IPS-15b (cell line): ENCODE data around the gene LAS1L.
"Not testable (repeated sequence)": the region's sequence is repeated elsewhere in the genome, so short reads cannot be mapped to it uniquely, and the experiment has no call there.

ENCODE experiments used
- H3K27me3 ChIP-seq: one replicate; pipeline ENCODE4 v1.6.1; 2013; ENCODE audit warnings: low read length; ENCODE audit not compliant: control insufficient read depth, insufficient read depth
- H3K36me3 ChIP-seq: one replicate; pipeline ENCODE4 v1.6.1; 2013; ENCODE audit warnings: low read length; ENCODE audit not compliant: control insufficient read depth, insufficient read depth
- H3K4me1 ChIP-seq: one replicate; pipeline ENCODE4 v1.6.1; 2013; ENCODE audit warnings: mild to moderate bottlenecking, low read length; ENCODE audit not compliant: control insufficient read depth, insufficient read depth
- H3K4me3 ChIP-seq: one replicate; pipeline ENCODE4 v1.5.1; 2013; ENCODE audit warnings: low read depth, low read length
- H3K9ac ChIP-seq: one replicate; pipeline ENCODE4 v1.6.1; 2013; ENCODE audit warnings: low read depth, mild to moderate bottlenecking, low read length
- H3K9me3 ChIP-seq: one replicate; pipeline ENCODE4 v1.6.1; 2013; ENCODE audit warnings: mild to moderate bottlenecking, low read length; ENCODE audit not compliant: control insufficient read depth, insufficient read depth

LAS1L gene

DNA sequence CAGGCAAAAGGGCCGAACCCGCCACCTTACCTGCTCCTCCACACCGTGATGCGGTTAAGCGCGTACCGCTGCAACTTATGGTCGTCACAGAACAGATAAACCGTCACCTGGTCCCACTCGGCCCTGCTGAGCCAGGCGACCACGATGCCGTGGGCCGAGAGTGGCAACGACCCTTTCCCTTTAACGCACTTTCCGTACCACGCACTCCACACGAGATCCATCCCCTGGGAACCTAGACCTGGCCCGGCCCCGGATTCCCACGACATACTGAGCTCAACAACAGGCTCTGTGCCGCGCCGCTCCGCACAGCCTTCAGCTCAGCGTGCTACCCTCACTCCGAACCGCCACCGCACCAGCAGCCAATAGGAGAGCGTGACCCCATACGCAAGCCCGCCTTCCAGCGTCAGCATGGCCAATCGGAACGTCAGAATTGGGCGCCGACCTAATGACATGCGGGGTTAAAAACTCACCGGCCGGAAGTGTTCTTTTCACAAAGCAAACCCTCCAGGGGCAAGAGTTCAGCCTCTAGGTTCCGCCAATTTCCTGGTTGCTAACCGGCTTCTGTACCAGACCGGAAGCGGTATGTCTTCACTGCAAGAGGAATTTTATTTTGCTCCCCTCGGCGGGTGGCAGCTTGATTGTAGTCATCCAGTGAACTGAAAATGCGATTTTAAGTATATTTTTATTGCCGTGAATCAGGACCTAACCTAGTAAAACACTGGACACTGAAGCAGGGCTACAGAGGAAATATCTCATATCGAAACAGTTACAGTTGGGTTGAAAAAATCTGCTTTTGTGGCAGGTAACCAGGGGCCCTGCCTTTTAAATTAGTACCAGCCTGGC lies at the start of gene LAS1L:
Gene LAS1L, minus strand, starts transcription at position 338 of the 843 bp plus-strand sequence. Its CDS starts 72 bp downstream, at position 266.
- no peaks in the 10 kb centered on the region for H3K9me3 ChIP-seq
- H3K36me3 ChIP-seq, result peaks cover 4% of the 10 kb centered on the region
- peak within 1 kb of the TSS; percentile 65 for H3K9ac ChIP-seq
- no peaks in the 10 kb centered on the region for H3K4me1 ChIP-seq
- no peaks in the 10 kb centered on the region for H3K27me3 ChIP-seq
- H3K4me3 ChIP-seq, result peak within 1 kb of the TSS; percentile 90

DNA sequence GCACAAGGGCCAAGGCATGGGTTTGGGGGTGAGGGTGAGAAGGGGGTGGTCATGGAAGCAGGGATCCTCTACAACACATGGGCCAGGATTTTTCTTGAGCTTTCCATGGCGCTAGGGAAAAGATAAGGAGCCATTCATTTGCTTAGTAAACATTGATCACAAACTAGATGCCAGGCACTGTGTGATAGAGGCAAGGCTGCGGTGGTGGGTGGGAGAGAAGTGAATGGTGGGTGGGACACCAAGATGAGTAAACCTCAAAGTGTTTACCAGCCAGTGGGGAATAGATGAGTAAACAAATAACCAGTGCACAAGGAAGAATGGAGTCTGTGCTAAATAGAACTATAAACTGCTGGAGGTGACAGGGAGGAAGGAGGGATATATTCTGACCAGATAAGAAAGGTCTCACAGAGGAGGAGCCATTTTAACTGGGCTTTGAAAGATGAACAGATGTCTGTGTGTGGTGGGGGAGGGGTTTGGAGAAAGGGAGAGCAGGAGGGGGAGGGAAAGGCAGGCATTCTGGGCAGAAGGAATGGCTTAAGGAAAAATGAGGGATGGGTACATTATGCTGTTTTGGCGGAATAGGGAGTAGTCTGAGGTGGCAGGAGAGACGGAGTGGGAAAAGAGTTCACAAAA lies 48.0 kb upstream of the LAS1L start:
- Histone ChIP-seq H3K9me3 (no peaks in the 10 kb centered on the region), H3K36me3 (no peaks in the 10 kb centered on the region), H3K4me1 (peaks cover 2% of the 10 kb centered on the region), H3K9ac (no peak overlapping the region), H3K27me3 (no peaks in the 10 kb centered on the region), H3K4me3 (no peak overlapping the region)

DNA sequence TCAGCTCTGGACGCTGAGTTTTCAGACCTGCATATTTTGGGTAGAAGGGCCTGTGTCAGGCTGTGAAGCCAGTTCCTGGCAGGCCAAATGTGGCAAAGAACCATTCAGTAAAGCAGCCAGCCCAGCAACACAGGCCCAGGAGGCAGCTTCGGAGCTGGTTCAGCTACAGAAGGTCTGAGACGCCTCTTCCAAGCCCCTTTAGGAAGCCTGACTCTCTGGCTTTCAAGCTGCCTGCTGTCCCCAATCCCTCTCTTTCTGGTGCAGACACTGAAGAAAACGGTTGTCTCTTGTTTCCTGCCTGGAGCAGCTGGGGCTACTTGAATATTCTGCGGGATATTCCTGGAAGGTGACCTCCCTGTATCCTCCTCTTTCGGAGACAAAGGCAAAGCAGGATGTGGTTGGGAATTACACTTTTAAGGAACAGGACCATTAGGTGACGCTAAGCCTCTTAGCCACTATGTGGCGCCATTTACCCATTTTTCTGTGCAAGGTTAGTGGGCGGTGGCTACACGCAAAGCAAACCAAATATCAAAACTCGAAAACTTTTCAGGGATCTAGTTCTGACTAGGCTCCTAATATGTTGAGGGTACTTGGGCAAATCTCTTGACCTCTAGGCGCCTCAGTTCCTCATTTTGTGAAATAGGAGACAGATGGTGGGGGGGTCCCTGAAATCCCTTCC lies 47.2 kb upstream of the LAS1L start:
- no peak overlapping the region for H3K9ac ChIP-seq
- H3K4me1 ChIP-seq, result peaks cover 2% of the 10 kb centered on the region
- no peaks in the 10 kb centered on the region for H3K27me3 ChIP-seq

DNA sequence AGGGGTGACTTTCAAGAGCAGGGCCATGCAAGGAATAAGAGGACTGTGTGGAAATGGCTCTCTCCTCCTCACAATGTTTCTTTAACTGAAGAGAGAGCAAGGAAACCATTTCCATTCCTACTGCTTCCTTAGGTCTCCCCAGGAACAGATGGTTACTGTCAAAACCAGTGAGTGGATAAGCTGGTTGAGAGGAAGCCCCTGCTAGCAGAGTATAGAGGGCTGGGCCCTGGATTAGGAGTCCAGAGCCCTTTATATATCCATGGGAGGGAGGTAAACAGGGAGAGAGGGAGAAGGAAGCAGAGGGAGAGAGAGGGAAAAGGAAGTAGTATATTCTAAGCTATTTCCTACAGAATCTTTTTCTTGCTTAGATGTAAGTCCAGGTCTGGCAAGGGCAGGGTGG lies 43.8 kb upstream of the LAS1L start:
- Histone ChIP-seq H3K4me1 (peaks cover 2% of the 10 kb centered on the region), H3K4me3 (no peak overlapping the region), H3K9ac (no peak overlapping the region), H3K27me3 (no peaks in the 10 kb centered on the region), H3K36me3 (no peaks in the 10 kb centered on the region), H3K9me3 (no peaks in the 10 kb centered on the region)

More for the DNA sequence above, 47.2 kb upstream of the LAS1L start:
- Histone ChIP-seq H3K4me3 (no peak overlapping the region), H3K9me3 (no peaks in the 10 kb centered on the region), H3K36me3 (no peaks in the 10 kb centered on the region)

DNA sequence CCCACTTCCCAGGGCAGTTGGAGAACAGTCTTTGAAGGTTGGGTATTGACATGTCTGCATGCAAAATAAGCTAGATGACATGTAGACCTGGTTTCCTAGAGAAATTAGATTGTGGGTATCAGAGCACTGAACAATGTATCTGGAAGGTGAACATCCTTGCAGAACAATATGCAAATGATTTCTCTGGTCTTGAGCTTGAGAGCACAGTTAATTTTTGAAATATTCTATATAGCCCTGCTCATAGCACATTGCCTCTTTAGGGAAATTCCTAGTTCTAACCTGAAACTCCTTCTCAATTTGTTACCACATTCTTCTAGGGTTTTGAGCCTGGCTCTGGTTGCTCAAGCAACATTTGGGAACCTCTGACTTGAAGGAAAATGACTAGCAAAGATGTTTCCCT lies 41.6 kb upstream of the LAS1L start:
- Histone ChIP-seq H3K9me3 (no peaks in the 10 kb centered on the region), H3K9ac (no peak overlapping the region), H3K4me3 (no peak overlapping the region), H3K4me1 (no peaks in the 10 kb centered on the region), H3K27me3 (no peaks in the 10 kb centered on the region), H3K36me3 (no peaks in the 10 kb centered on the region)

DNA sequence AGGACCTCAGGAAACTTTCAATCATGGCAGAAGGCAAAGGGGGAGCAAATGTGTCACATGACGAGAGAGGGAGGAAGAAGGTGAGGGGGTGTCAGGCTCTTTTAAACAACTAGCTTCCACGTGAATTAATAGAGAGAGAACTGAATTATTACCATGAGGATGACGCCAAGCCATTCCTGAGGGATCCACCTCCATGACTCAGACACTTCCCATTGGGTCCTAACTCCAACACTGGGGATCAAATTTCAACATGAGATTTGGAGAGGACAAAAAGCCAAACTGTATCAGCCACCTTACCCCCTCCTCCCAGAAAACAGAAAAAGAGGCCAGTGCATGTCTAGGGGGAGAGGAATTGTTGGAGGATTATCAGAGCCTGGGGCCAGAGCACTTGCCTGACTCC lies 40.4 kb upstream of the LAS1L start:
- Histone ChIP-seq H3K9me3 (no peaks in the 10 kb centered on the region), H3K4me3 (no peak overlapping the region), H3K27me3 (no peaks in the 10 kb centered on the region), H3K9ac (no peak overlapping the region), H3K36me3 (no peaks in the 10 kb centered on the region), H3K4me1 (no peaks in the 10 kb centered on the region)

DNA sequence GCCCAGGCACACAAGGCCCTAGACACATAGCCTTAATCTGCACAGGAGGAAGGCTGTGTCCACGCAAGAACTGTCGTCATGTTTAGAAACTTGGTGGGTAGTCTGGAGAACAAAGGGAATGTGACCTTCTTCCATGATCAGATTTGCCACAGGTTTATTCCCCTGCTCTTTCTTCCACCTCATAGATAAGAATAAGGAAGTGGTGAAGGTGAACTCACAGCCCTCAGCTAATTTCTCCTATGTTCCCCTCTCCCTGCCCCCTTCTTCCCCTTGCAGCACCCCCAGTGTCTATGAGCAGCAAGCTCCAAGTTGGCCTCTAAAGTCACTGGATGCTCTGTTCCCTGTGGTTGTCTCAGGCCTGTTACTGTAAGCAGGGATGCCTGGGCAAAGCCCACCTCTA lies 39.8 kb upstream of the LAS1L start:
- H3K9ac ChIP-seq, result no peak overlapping the region
- H3K4me3 ChIP-seq, result no peak overlapping the region
- H3K36me3 ChIP-seq, result no peaks in the 10 kb centered on the region
- H3K27me3 ChIP-seq, result no peaks in the 10 kb centered on the region
- no peaks in the 10 kb centered on the region for H3K9me3 ChIP-seq
- no peaks in the 10 kb centered on the region for H3K4me1 ChIP-seq

DNA sequence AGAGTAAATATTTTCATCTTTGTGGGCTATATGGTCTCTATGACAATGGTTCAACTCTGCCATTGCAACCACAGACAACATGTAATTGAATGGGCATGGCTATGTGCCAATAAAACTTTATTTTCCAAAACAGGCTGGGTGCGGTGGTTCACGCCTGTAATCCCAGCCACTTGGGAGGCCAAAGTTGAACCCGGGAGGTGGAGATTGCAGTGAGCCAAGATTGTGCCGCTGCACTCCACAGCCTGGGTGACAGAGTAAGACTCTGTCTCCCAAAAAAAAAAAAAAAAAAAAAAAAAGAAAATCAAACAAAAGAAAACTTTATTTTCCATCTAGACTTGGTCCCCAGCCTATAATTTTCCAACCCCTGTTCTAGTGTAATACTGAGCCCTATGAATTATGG lies 38.4 kb upstream of the LAS1L start:
- Histone ChIP-seq H3K27me3 (no peaks in the 10 kb centered on the region), H3K9me3 (no peaks in the 10 kb centered on the region), H3K4me1 (no peaks in the 10 kb centered on the region), H3K4me3 (no peak overlapping the region), H3K9ac (no peak overlapping the region), H3K36me3 (no peaks in the 10 kb centered on the region)

DNA sequence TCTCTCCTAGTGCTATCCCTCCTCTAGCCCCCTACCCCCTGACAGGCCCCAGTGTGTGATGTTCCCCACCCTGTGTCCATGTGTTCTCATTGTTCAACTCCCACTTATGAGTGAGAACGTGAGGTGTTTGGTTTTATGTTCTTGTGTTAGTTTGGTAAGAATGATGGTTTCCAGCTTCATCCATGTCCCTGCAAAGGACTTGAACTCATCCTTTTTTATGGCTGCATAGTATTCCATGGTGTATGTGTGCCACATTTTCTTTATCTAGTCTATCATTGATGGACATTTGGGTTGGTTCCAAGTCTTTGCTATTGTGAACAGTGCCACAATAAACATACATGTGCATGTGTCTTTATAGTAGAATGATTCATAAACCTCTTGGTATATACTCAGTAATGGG lies 28.3 kb upstream of the LAS1L start:
- not testable (repeated sequence) for H3K4me1 ChIP-seq, H3K27me3 ChIP-seq, H3K9ac ChIP-seq, H3K4me3 ChIP-seq, H3K36me3 ChIP-seq, H3K9me3 ChIP-seq

DNA sequence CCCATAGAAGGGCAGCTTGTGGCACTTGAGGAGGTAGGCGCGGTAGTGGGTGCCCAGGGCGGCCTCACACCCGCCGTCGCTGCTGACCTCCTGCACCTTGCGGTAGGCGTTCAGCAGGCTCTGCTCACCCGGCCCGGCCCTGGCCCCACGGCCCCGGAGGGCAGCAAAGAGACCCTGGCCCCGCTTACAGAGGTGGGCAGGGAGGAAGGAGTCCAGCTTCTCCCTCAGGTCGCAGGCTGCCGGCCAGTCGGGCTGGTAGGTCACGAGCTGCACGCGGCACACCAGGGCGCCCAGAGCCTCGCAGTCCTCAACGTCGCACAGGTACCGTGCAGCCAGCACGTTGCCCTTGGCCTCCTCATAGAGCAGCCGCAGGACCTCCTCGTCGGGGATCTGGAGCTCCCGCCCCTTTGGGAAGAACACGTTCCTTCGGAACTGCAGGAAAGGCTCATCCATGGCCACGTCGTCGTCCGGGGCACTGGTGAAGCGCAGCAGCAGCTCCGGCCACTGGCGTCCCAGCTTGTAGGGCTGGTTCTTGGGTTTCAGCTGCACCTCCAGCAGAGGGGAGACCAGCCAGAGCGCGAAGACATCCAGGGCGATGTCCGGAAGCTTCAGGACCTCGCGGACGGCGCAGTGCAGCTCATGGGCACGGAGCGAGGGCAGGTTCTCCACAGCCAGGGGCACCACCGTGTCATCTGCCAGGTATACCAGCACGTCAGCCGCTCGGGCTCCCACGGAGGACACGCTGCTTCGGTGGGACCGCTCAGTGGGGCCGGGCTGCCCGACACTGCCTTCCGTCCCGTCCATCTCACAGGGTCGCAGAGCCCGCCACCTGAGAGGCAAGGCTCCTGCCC lies 17.1 kb upstream of the LAS1L start:
- Histone ChIP-seq H3K9me3 (peaks cover 6% of the 10 kb centered on the region), H3K4me3 (no peak overlapping the region)

DNA sequence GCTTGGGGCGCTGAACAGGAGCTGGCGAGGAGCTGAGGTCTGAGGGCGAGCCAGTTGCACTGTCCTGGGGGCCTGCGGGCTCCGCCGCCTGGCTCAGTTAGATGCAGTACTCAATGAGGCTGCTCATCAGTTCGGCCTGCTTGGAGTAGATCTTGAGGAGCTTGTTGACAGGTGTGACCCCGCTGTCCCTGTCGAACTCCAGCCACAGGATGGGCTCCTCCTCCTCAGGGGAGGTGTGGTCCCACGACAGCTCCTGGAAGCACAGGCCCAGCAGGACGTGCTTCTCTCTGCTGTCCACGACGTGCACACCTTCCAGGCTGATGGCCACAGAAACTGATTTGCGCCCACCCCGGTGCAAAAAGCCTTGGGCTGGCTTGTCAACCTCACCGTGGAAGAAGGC lies 16.5 kb upstream of the LAS1L start:
- no peaks in the 10 kb centered on the region for H3K36me3 ChIP-seq
- H3K4me3 ChIP-seq, result no peak overlapping the region
- H3K27me3 ChIP-seq, result no peaks in the 10 kb centered on the region
- H3K9me3 ChIP-seq, result peaks cover 6% of the 10 kb centered on the region
- no peaks in the 10 kb centered on the region for H3K4me1 ChIP-seq
- H3K9ac ChIP-seq, result no peak overlapping the region

More for the DNA sequence above, 17.1 kb upstream of the LAS1L start:
- no peak overlapping the region for H3K9ac ChIP-seq
- H3K27me3 ChIP-seq, result no peaks in the 10 kb centered on the region
- no peaks in the 10 kb centered on the region for H3K36me3 ChIP-seq
- no peaks in the 10 kb centered on the region for H3K4me1 ChIP-seq
